Neural cell (in vitro differentiated cells): ENCODE results near the gene CRK.

Experiments
- EZH2 ChIP-seq: fragments of 200-600, 300-800 bp; shearing (Covaris generic), sonication (generic); IDR thresholded peaks from 2 replicates; pipeline ENCODE4 v1.6.1; 2014; ENCODE audit warnings: antibody characterized with exemption, low read length, borderline replicate concordance, mild to moderate bottlenecking; ENCODE audit not compliant: insufficient read depth, poor library complexity, severe bottlenecking
- POLR2AphosphoS5 ChIP-seq: IDR thresholded peaks from 2 replicates; pipeline ENCODE4 v1.6.1; 2012
- RAD21 ChIP-seq: fragments of 450-650 bp; conservative IDR thresholded peaks from 2 replicates; pipeline ENCODE4 v1.6.1; 2014; ENCODE audit warnings: antibody characterized with exemption, mild to moderate bottlenecking, moderate library complexity
- SMC3 ChIP-seq: fragments of 450-650 bp; conservative IDR thresholded peaks from 2 replicates; pipeline ENCODE4 v1.6.1; 2014; ENCODE audit warnings: antibody characterized with exemption, mild to moderate bottlenecking, moderate library complexity; ENCODE audit not compliant: poor library complexity
- TF ChIP-seq, protein P1 (sequence below): fragments of 450-650 bp; IDR thresholded peaks from 2 replicates; pipeline ENCODE4 v1.5.1; 2014; ENCODE audit warnings: antibody characterized with exemption, mild to moderate bottlenecking, moderate library complexity; ENCODE audit not compliant: poor library complexity, severe bottlenecking

DNA sequence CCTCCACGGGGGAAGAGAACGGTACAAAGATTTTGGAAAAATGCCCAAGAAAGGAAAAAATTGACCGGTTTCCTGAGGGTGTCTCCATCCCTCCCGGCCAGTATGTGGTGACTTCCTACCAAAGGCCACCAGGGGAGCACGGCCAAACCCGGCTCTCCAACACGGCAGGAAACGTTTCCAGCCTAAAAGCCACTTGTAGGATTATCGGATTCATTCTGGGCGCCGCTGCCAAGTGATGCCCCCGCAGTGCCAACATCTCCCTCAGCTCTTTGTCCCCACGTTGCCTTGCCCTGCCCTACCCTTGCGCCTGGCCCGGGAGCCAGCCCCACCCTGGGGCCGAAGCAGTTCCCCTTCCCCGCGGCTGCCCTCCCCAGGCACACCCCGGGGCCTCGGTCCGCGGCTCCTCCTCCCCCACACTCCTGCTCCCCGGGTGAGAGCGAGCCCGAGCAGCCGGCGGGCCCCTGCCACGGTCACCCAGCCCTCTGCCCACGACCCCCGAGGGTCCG lies 688 bp downstream of the CRK start:
- TF ChIP-seq POLR2AphosphoS5, result no peak
- no peak for TF ChIP-seq EZH2
- TF ChIP-seq, protein P1, sequence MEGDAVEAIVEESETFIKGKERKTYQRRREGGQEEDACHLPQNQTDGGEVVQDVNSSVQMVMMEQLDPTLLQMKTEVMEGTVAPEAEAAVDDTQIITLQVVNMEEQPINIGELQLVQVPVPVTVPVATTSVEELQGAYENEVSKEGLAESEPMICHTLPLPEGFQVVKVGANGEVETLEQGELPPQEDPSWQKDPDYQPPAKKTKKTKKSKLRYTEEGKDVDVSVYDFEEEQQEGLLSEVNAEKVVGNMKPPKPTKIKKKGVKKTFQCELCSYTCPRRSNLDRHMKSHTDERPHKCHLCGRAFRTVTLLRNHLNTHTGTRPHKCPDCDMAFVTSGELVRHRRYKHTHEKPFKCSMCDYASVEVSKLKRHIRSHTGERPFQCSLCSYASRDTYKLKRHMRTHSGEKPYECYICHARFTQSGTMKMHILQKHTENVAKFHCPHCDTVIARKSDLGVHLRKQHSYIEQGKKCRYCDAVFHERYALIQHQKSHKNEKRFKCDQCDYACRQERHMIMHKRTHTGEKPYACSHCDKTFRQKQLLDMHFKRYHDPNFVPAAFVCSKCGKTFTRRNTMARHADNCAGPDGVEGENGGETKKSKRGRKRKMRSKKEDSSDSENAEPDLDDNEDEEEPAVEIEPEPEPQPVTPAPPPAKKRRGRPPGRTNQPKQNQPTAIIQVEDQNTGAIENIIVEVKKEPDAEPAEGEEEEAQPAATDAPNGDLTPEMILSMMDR, result peak; percentile 49
- no peak for TF ChIP-seq RAD21
- TF ChIP-seq SMC3, result no peak
